Measurements from ENCODE around the gene TCF4. TPM values are rescaled to one million over a fixed set of nuclear protein-coding genes. Genes with fewer than 3 reads are reported as not detected.

Gene TCF4
- total and polyA plus RNA-seq, 7 experiments from 2014 or later, result 0.94 to 21.8 (median 2.6) TPM

DNA sequence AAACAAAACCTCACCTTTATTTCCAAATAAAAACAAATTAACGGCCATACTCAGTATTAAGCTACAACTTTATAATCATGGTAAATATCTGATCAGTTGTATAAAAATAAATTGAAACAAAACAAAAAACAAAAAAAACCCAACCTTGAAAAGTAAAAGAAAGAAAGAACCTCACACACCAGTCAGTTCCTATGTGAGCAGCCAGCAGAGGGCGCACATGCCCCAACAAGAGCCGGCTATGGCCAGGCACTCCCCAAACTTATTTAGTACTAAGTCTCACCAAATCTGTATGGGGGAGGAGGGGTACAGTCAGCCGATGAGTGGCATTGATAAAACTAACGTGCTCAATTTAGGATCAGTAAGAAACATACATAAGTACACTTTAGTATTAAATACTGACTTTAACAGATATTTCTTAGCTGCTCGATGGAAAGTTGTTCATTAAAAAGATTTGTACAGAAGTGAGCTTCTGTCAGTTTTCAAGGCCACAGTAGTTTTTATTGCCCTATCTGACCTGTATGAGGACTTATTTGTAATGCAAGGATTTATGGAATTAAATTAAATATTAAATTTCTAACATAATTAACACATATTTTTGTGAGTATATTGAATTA, 172.6 kb downstream of the TCF4 start:
- peak; percentile 78 for ATAC-seq

DNA sequence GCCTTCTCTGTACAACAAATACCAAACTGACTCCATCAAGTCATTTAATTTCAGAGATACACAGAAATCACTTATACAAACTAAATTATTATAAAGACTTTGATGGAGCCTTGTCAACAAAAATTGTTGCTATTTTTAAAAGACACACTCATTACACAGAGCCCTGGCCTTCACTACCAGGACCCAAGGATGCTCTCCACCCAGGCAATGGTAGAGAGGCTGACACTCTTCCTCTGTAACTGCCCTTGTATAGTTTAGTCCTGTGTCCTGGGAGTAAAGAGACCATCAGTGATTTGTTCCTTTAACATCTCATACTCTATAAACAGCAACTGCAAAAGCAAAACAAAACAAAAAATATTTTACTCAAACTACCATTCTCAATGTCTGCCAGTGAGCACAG, 173.5 kb downstream of the TCF4 start:
- no peaks in the 10 kb centered on the region for H3K4me1 ChIP-seq (ENCODE audit: control insufficient read depth in 2 of 2, insufficient read depth in 2 of 2, low read length in 2 of 2)
- H3K27me3 ChIP-seq (ENCODE audit: control insufficient read depth in 2 of 2, insufficient read depth in 2 of 2, low read length in 2 of 2), result no peaks in the 10 kb centered on the region
- no peak overlapping the region for H3K27ac ChIP-seq (ENCODE audit: low read depth, low read length)
- Mint-ChIP-seq H3K4me3 (no peak overlapping the region), H3K27me3 (peaks cover 0 to 10% (median 0%) of the 10 kb centered on the region in 5 donors), H3K4me1 (peaks cover 0 to 2% (median 0%) of the 10 kb centered on the region in 7 donors), H3K9me3 (peaks cover 0 to 1% (median 0%) of the 10 kb centered on the region in 11 donors), H3K27ac (no peak overlapping the region), H3K36me3 (no peaks in the 10 kb centered on the region)
- no peaks in the 10 kb centered on the region for H3K36me3 ChIP-seq (ENCODE audit: control insufficient read depth in 2 of 3, insufficient read depth in 3 of 3, low read length in 3 of 3)
- ChIA-PET CTCF (interaction anchor here (0.6 kb wide), 1 partner anchor 86 kb away, joined by 3 read pairs; no protein-coding TSS in a partner anchor), POLR2A (no interaction called here)
- DNase-seq (no peak), ATAC-seq (no peak)
- no peak overlapping the region for H3K4me3 ChIP-seq (ENCODE audit: low read length)
- intact Hi-C loops (cut with micrococcal nuclease), result loop anchor here in 1 of 2 donors (10.0 kb wide), 1 partner anchor 180 kb away; no protein-coding TSS in a partner anchor
- no peaks in the 10 kb centered on the region for H3K9me3 ChIP-seq (ENCODE audit: control insufficient read depth in 2 of 3, low read length in 3 of 3)

More for the DNA sequence above, 172.6 kb downstream of the TCF4 start:
- Mint-ChIP-seq H3K27ac (no peak overlapping the region), H3K4me3 (no peak overlapping the region), H3K9me3 (peaks cover 0 to 1% (median 0%) of the 10 kb centered on the region in 11 donors), H3K27me3 (peaks cover 0 to 17% (median 0%) of the 10 kb centered on the region in 5 donors), H3K4me1 (peaks cover 0 to 7% (median 2%) of the 10 kb centered on the region in 7 donors), H3K36me3 (no peaks in the 10 kb centered on the region)
- no peaks in the 10 kb centered on the region for H3K36me3 ChIP-seq (ENCODE audit: control insufficient read depth in 2 of 3, insufficient read depth in 3 of 3, low read length in 3 of 3)
- no peak overlapping the region for H3K27ac ChIP-seq (ENCODE audit: low read depth, low read length)
- H3K27me3 ChIP-seq (ENCODE audit: control insufficient read depth in 2 of 2, insufficient read depth in 2 of 2, low read length in 2 of 2), result no peaks in the 10 kb centered on the region
- DNase-seq, result peak; percentile 21 to 66 (median 49)
- CTCF ChIA-PET, result interaction anchor here (0.6 to 1.7 kb wide), 3 partner anchors 13 to 1413 kb away, joined by 3 to 4 read pairs (median 3); no protein-coding TSS in a partner anchor
- no peak overlapping the region for H3K4me3 ChIP-seq (ENCODE audit: low read length)
- H3K4me1 ChIP-seq (ENCODE audit: control insufficient read depth in 2 of 2, insufficient read depth in 2 of 2, low read length in 2 of 2), result no peaks in the 10 kb centered on the region
- no peaks in the 10 kb centered on the region for H3K9me3 ChIP-seq (ENCODE audit: control insufficient read depth in 2 of 3, low read length in 3 of 3)
- POLR2A ChIA-PET, result no interaction called here
- intact Hi-C loops (cut with micrococcal nuclease), result loop anchor here in 1 of 2 donors (5.0 to 10.0 kb wide), 2 partner anchors 172 to 181 kb away; partner anchors contain the start of gene TCF4

DNA sequence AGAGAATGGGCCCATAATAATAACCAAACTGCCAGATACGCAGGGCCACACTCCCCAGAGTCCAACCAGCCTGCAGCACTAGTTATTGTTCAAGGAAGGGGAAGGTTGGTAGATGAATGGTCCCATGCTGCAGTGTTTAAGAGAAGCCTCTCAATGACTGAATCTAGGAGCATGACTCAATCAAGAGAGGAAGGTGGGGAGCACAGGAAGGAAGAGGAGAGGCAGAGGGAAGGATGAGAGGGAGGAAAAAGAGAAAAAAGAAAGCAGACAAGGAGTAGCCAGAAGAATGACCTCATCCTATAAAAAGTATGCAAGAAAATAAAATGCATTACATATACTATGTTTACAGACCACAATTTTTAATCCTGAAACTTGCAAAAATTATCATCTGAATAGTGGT, 174.5 kb downstream of the TCF4 start:
- POLR2A ChIA-PET, result no interaction called here
- H3K4me1 Mint-ChIP-seq, result peaks cover 0 to 2% (median 0%) of the 10 kb centered on the region in 7 donors
- peaks cover 0 to 10% (median 0%) of the 10 kb centered on the region in 5 donors for H3K27me3 Mint-ChIP-seq
- no peak overlapping the region for H3K27ac Mint-ChIP-seq
- Histone ChIP-seq H3K27me3 (ENCODE audit: control insufficient read depth in 2 of 2, insufficient read depth in 2 of 2, low read length in 2 of 2) (no peaks in the 10 kb centered on the region), H3K4me1 (ENCODE audit: control insufficient read depth in 2 of 2, insufficient read depth in 2 of 2, low read length in 2 of 2) (no peaks in the 10 kb centered on the region), H3K4me3 (ENCODE audit: low read length) (no peak overlapping the region), H3K9me3 (ENCODE audit: control insufficient read depth in 2 of 3, low read length in 3 of 3) (no peaks in the 10 kb centered on the region), H3K27ac (ENCODE audit: low read depth, low read length) (no peak overlapping the region), H3K36me3 (ENCODE audit: control insufficient read depth in 2 of 3, insufficient read depth in 3 of 3, low read length in 3 of 3) (no peaks in the 10 kb centered on the region)
- intact Hi-C loops (cut with micrococcal nuclease), result loop anchor here in 1 of 2 donors (10.0 kb wide), 1 partner anchor 179 kb away; no protein-coding TSS in a partner anchor
- ATAC-seq, result no peak
- H3K9me3 Mint-ChIP-seq, result peaks cover 0 to 1% (median 0%) of the 10 kb centered on the region in 11 donors
- no peak overlapping the region for H3K4me3 Mint-ChIP-seq
- no peaks in the 10 kb centered on the region for H3K36me3 Mint-ChIP-seq
- no peak for DNase-seq
- CTCF ChIA-PET, result no interaction called here

DNA sequence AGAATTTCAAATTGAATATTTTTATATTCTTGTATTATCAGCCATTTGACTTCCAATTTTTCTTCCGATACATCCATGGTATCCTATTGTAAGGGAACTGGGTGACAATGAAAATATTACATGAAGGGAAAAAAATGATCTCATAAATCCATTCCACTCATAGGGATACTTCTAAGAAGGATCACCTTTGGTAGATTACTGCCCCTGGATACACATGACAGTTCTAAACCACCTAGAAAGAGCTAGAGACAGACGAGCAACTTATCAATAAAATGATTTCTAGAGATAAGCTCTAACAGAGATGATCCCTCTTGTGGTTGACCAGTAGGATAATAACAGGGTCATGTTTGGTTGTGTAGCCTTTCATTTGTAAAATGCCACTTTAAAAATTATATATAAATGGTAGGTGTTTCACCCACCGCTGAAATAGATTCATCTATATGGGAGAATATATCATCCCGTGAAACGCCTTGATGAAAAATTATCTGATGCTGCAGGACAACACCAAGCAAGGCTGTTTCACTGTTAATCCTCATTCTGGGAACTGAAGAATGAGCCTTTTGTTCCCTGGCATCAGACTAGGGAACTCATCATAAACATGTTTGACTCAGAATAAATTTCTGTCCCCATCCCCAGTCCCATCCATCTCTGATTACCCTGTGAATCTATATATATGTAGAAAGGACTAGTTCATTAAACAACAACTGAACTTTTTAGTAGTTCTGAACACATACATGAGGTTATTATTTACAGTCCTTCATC, 180.0 kb downstream of the TCF4 start:
- intact Hi-C loops (cut with micrococcal nuclease), result no loop called here
- CTCF ChIA-PET, result no interaction called here
- H3K27ac ChIP-seq (ENCODE audit: low read depth, low read length), result no peak overlapping the region
- no peaks in the 10 kb centered on the region for H3K4me1 ChIP-seq (ENCODE audit: control insufficient read depth in 2 of 2, insufficient read depth in 2 of 2, low read length in 2 of 2)
- DNase-seq, result no peak
- Mint-ChIP-seq H3K27me3 (no peaks in the 10 kb centered on the region), H3K4me1 (no peaks in the 10 kb centered on the region), H3K9me3 (no peaks in the 10 kb centered on the region), H3K27ac (no peak overlapping the region), H3K36me3 (no peaks in the 10 kb centered on the region), H3K4me3 (no peak overlapping the region)
- no peak overlapping the region for H3K4me3 ChIP-seq (ENCODE audit: low read length)
- POLR2A ChIA-PET, result no interaction called here
- no peak for ATAC-seq
- no peaks in the 10 kb centered on the region for H3K9me3 ChIP-seq (ENCODE audit: control insufficient read depth in 2 of 3, low read length in 3 of 3)
- no peaks in the 10 kb centered on the region for H3K36me3 ChIP-seq (ENCODE audit: control insufficient read depth in 2 of 3, insufficient read depth in 3 of 3, low read length in 3 of 3)
- H3K27me3 ChIP-seq (ENCODE audit: control insufficient read depth in 2 of 2, insufficient read depth in 2 of 2, low read length in 2 of 2), result no peaks in the 10 kb centered on the region

DNA sequence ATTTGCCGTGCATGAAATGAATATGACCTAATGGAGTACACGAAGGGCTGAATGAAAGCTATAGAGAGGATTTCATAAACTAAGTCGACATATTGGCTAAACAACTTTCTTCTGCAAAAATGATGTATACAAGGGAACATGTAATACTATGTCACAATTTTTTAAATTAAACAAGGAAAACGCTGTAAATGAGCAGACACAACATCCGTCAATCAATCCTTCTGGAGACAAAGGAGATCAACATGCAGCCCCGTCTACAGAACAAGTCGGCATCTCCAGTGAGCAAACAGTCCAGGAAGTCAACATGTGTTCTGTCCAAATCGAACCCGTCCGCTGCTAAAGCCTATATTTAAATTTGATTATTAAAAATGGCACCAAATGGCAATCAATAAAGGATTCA, 180.8 kb downstream of the TCF4 start:
- DNase-seq (no peak), ATAC-seq (no peak)
- no peaks in the 10 kb centered on the region for H3K4me1 Mint-ChIP-seq
- no peaks in the 10 kb centered on the region for H3K36me3 ChIP-seq (ENCODE audit: control insufficient read depth in 2 of 3, insufficient read depth in 3 of 3, low read length in 3 of 3)
- no peak overlapping the region for H3K27ac ChIP-seq (ENCODE audit: low read depth, low read length)
- H3K27me3 Mint-ChIP-seq, result no peaks in the 10 kb centered on the region
- H3K36me3 Mint-ChIP-seq, result no peaks in the 10 kb centered on the region
- H3K27me3 ChIP-seq (ENCODE audit: control insufficient read depth in 2 of 2, insufficient read depth in 2 of 2, low read length in 2 of 2), result no peaks in the 10 kb centered on the region
- CTCF ChIA-PET, result no interaction called here
- H3K4me3 Mint-ChIP-seq, result no peak overlapping the region
- no peak overlapping the region for H3K4me3 ChIP-seq (ENCODE audit: low read length)
- H3K27ac Mint-ChIP-seq, result no peak overlapping the region
- intact Hi-C loops (cut with micrococcal nuclease), result no loop called here
- no peaks in the 10 kb centered on the region for H3K9me3 ChIP-seq (ENCODE audit: control insufficient read depth in 2 of 3, low read length in 3 of 3)
- POLR2A ChIA-PET, result no interaction called here
- H3K9me3 Mint-ChIP-seq, result no peaks in the 10 kb centered on the region
- no peaks in the 10 kb centered on the region for H3K4me1 ChIP-seq (ENCODE audit: control insufficient read depth in 2 of 2, insufficient read depth in 2 of 2, low read length in 2 of 2)

DNA sequence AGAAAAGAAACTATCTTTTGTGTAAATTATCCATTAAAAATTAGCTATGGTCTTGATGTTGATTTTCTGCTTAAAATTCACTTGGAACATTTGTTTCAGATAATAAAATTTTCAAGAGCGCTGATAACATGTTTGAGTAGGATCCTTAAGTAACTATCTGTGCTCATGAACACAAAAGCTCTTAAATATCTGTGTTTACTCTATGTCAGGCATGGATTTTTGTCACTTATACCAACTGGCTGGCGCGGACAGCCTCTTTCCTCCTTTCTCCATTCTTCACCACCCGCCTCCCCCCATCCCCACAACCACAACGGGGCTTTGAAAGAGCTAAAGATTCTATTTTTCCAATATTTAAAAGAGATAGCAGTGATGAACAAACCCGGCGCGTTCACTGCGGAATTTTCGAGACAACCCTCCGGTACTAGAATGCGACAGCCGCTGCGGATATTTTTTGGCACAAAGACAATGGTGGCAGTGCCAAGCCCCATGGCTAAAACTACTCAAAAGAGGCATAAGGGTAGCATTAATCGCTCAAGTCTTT, 181.5 kb downstream of the TCF4 start:
- Histone ChIP-seq H3K4me1 (ENCODE audit: control insufficient read depth in 2 of 2, insufficient read depth in 2 of 2, low read length in 2 of 2) (no peaks in the 10 kb centered on the region), H3K27ac (ENCODE audit: low read depth, low read length) (no peak overlapping the region), H3K27me3 (ENCODE audit: control insufficient read depth in 2 of 2, insufficient read depth in 2 of 2, low read length in 2 of 2) (no peaks in the 10 kb centered on the region), H3K9me3 (ENCODE audit: control insufficient read depth in 2 of 3, low read length in 3 of 3) (no peaks in the 10 kb centered on the region), H3K36me3 (ENCODE audit: control insufficient read depth in 2 of 3, insufficient read depth in 3 of 3, low read length in 3 of 3) (no peaks in the 10 kb centered on the region), H3K4me3 (ENCODE audit: low read length) (no peak overlapping the region)
- Mint-ChIP-seq H3K27me3 (no peaks in the 10 kb centered on the region), H3K36me3 (no peaks in the 10 kb centered on the region), H3K4me3 (no peak overlapping the region), H3K27ac (peak overlapping the region in 1 of 9 donors; percentile 25), H3K9me3 (no peaks in the 10 kb centered on the region), H3K4me1 (no peaks in the 10 kb centered on the region)
- DNase-seq (no peak), ATAC-seq (no peak)
- POLR2A ChIA-PET, result no interaction called here
- CTCF ChIA-PET, result no interaction called here
- intact Hi-C loops (cut with micrococcal nuclease), result no loop called here

All from naive thymus-derived CD4-positive, alpha-beta T cell (primary cell).